HG02840 (cell line): ENCODE measurements around the gene TLE2.
"Not testable (repeated sequence)": the region's sequence is repeated elsewhere in the genome, so short reads cannot be mapped to it uniquely, and the experiment has no call there.

Experiments used
- ATAC-seq: cut with Tn5 transposase; IDR thresholded peaks from one replicate; pipeline ENCODE4 v1.9.1; 2021; ENCODE audit warnings: mild to moderate bottlenecking, moderate library complexity, moderate number of reproducible peaks; ENCODE audit not compliant: unreplicated experiment, low FRiP score

TLE2 gene

GRCh38 chr19:3038214-3038613 is 9.1 kb upstream of the TLE2 start:
- no peak for ATAC-seq

GRCh38 chr19:3036977-3037544 is 8.0 kb upstream of the TLE2 start:
- ATAC-seq: not testable (repeated sequence)

- ATAC-seq: peak; percentile 50
These were observed 7.3 kb upstream of the TLE2 start for GRCh38 chr19:3036119-3036976.

GRCh38 chr19:3035542-3036118 is 6.5 kb upstream of the TLE2 start:
- peak; percentile 82 for ATAC-seq

GRCh38 chr19:3034656-3035541 is 5.8 kb upstream of the TLE2 start:
- ATAC-seq: no peak

GRCh38 chr19:3034406-3034655 is 5.3 kb upstream of the TLE2 start:
- ATAC-seq: no peak

GRCh38 chr19:3033595-3034405 is 4.7 kb upstream of the TLE2 start:
- no peak for ATAC-seq

- no peak for ATAC-seq
These were observed 2.5 kb upstream of the TLE2 start for GRCh38 chr19:3031607-3031867.

GRCh38 chr19:3028305-3029064 is 595 bp downstream of the TLE2 start:
- ATAC-seq: no peak

- ATAC-seq: no peak
These were observed 1.1 kb downstream of the TLE2 start for GRCh38 chr19:3027981-3028304.

GRCh38 chr19:3027292-3027691 is 1.8 kb downstream of the TLE2 start:
- ATAC-seq: no peak

- no peak for ATAC-seq
These were observed 2.3 kb downstream of the TLE2 start for GRCh38 chr19:3026768-3027167.

GRCh38 chr19:3025549-3025886 is 3.6 kb downstream of the TLE2 start:
- no peak for ATAC-seq

- no peak for ATAC-seq
These were observed 4.1 kb downstream of the TLE2 start for GRCh38 chr19:3024870-3025548.

GRCh38 chr19:3024509-3024869 is 4.6 kb downstream of the TLE2 start:
- ATAC-seq: no peak

- no peak for ATAC-seq
These were observed 8.6 kb downstream of the TLE2 start for GRCh38 chr19:3020321-3020960.

GRCh38 chr19:3019211-3019854 is 9.7 kb downstream of the TLE2 start:
- ATAC-seq: no peak

- ATAC-seq: no peak
These were observed 11.2 kb downstream of the TLE2 start for GRCh38 chr19:3017923-3018322.
